LHCN-M2 (cell line): ENCODE data around the gene EEF1AKMT2. TPM values are rescaled to one million over a fixed set of nuclear protein-coding genes. Genes with fewer than 3 reads are reported as not detected.

Source experiments
- DNase-seq: peaks from one replicate; pipeline ENCODE4 v3.0.0-alpha.2; 2012; ENCODE audit warnings: low read depth
- total RNA-seq: library from RNA; depleted of rRNA; stranded (reverse); fragments of >200 nt; gene quantifications from 2 replicates; pipeline ENCODE4 v1.2.3, GENCODE V29; 2014

EEF1AKMT2 gene
- total RNA-seq, 1 experiment from 2014 or later, result 27.6 TPM

DNA sequence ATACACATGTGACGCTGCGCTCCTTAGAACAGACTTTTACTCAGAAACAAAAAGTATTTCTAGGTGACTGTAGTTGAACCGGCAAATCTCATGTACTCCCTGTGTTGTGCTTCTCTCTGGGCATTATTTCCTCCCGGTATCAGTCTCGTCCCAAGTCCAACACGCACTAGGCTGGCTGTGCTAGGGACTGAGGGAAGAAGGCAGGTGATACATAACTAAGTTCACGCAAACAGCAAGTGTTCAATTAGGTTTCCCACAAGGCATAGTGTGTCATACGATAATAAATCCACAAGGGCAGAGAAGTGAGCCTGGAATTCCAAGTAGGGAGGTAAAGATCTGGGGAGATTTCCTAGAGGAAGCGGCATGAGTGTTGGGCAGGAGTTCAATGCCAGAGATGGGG, 67.9 kb downstream of the EEF1AKMT2 start:
- DNase-seq, result no peak

DNA sequence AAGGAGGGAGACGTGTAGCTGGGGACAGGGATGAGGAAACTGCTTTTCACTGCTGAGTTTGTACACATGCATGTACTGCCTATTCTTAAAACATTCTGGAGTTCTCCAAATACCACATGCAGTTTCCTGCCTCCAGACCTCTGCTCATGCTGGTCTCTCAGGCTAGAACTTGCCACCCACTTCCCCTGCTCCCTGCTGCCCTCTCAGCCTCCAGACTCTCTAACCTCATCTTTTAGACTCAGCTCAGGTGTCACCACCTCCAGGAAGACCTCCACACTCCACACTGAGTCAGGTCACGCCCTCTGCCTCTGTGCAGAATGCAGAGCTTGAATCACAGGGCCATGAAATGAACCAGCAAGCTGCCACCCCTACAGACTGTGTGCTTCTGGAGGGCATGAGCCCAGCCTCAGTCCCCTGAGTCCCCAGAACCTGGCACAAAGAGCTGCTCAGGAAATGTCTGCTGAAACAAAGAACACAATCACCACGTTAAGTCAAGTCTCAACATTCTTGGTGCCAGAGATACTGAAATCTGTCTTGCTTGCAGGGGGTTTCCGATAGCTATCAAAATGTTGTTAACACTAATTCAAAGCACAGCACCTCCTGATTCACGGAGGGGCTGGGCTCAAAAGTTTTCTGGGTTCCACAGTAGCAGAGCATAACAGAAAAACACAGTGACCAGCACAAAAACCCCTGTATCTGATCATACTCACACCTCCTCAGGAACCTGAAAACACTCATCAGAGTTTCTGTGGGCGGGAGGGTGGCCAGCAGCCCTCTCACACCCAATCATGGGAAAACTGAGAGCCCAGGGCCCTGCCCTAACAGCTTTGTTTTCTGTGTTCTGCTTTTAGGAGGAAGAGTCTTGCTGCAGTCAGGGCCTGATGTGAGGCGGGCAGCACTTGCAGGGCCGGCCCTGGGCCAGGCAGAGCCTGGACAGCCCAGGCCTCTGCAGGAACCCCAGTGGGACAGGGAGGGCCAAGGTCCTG, 68.6 kb downstream of the EEF1AKMT2 start:
- DNase-seq, result no peak

DNA sequence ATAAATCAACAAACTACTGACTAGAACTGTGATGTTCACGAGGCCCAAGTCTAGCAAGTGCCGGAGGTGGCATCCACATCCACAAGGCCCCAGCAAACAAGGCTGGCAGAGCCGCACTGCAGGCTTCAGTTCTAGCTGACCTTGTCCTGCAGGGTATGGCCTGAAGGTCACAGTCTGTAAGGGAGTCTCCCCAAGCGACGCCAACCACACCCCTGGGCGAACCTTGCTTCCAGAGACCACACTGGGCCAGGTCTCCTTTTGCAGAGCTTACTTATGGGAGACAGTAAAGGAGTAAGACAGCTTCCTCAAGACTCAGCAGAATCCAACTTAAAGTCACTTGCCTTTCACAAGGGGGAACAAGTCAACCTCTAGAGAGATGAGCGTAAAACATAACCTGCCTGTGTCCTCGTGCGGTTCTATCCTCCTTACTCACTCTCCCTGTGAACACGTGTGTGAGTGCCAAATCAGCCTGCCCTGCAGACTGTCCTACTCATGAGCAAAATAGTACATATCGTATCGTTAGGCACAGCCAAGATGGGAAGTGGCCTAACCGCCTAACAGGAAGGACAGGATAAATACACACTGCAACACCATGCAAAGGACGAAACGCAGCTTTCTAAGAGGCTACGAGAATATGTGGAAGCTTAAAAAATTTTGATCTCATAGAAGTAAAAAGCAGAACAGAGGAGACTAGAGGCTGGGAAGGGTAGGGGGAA, 70.2 kb downstream of the EEF1AKMT2 start:
- DNase-seq, result no peak

DNA sequence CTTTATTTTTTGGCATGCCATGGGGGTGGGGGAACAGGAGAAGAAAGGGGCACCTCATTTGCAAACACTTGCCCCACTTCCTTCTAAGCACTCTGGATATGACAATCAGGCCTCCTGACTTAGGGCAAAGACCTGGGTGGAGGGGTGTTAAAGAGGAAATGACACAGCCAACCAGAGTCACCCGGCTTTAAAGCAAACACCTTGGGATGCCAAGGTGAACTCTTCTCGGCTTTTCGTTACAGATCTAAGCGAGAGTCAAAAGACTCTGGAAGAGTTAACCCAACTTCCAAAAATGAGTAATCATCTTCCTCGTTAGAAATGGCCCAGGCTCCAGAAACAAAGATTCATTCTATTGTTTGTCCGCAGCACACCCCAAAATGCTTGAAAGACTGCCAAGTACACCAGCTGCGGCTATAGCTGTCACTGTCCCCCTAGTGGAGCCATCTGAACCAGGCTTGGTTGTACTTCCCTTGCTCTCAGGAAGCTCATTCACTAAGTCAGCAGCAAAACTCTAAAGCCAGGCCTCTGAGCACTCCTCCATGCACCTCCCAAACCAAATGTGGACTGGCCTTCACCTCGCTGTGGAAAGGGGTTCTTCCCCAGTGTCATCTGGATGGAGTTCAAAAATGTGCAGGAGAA, 72.4 kb downstream of the EEF1AKMT2 start:
- peak; percentile 92 for DNase-seq

DNA sequence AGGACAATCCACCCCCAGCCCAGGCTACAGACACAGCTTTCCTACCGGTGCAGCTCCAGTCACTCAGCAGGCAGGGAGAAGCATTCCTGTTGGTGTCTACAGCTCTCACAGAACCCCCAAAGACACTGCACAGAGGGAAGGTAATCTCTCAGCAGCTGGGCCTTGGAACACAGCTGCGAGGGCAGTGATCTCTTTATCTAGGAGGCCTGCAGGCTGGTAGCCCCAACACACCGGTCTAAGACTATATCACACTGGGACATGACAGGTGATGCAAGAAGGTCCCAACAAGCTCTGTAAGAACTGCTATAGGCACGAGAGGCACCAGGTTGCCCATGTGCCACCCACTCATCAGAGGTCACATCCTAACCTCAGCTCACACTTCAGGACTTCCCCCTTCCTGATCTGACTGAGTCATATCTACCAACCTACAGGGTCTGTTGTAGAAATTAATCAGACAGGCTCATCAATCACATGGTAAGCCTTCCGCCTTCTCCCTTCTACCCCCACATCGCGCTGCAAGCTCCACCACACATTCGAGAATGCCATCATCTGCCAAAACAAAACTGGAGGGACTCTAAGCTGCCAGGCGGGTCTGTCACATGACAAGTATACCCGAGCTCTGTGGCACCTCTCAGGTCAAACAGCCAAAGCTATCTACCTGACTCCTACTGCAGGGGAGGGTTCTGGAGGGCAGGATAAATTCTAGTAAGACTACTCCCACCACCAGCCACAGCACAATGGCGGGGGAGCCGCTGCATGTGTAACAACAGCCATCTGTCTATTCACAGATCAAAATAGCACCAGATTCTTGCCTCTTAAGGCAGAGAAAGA, 73.6 kb downstream of the EEF1AKMT2 start:
- DNase-seq, result peak; percentile 42

DNA sequence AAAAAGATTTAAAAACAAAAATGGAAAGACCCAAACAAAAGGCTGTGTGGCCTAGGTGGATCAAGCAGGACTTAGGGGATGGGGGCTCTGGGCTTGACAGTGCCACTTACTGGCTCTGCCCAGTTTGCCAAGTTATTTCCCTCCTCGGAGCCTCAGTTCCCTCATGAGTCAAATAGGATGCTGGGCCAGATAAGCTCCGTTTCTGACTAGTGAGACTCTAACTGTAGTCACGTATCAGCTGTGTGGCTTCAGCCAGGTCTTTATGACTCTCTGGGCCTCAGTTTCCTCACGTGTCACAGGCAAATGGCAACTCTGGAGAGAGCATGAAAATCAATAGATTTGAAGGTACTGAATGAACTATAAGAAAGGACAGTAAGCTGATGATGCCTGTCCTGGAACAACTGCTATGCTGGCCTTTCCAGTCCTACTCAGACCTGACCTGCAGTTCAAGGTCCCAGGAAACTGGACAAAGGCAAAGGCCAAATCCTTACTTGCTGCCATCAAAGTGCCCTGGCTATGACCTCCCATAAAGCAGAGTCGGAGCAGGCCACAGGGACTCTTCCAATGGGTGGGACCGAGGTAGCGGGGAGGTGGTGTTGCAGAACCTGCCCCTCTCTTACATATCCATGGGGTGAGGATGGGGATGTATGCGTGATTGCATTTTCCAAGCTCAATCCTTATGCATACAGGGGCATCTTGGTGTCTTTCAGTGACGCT, 74.5 kb downstream of the EEF1AKMT2 start:
- no peak for DNase-seq

DNA sequence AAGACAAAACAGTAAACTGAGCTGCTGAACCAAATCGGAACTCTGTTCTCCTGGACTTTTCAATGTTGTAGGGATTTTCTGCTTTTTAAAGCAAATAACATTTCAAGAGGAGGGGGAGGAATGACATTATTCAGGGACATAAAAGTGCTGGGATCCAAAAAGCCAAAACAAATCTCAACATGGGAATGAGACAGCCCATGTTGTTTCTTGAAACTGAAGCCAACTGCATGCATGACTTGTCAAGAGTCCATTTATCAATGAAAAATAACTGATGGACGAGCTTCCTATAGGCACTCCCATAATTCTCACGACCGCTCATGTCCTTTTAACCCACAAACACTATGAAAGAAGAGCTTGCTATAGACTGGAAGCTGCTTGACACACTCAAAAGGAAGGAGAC, 75.3 kb downstream of the EEF1AKMT2 start:
- DNase-seq, result no peak

DNA sequence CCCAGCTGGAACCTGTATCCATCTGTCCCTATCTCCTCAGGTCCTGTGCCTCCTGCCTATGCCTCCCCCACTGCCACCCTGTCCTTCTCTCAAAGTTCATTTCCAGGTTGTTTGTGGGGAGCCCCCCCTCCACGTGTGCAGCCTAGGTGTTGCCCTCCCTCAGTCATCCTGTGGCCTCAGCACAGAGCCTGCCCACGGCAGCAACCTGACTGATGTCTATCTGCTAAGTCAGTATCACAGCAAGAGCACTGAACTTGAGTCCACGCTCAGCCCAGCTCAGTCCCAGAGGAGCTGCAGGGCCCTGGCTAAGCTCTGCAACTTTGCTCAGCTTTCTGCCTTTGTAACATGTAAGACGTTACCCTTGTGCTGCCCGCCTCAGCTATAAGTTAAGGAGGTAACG, 76.2 kb downstream of the EEF1AKMT2 start:
- no peak for DNase-seq

DNA sequence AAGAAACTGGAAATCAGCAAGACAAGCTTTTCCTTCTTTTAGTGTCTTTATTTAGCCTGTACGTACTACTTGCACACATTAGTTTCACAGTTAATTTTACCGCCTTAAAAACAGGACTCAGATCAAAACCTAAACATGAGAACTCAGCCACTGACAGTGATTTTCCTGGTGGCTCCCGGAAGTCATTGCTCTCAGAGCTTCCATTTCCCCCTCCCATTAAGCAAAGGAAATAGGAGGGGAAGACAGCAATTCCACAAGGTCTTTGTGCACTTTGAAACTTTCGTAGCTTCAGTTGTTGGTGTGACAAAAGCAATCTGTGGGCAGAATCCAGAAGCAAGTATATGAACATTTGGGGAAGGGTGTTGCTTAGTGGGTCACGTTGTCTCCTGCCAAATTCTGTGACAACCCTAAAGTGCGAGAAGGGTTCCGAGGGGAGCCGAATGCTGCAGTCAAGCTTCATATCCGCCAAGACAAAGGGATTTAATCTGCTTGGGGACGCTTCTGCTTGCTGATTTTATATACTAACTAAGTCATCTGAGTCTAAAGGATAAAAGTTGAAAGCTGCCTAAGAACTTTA, 77.9 kb downstream of the EEF1AKMT2 start:
- no peak for DNase-seq

DNA sequence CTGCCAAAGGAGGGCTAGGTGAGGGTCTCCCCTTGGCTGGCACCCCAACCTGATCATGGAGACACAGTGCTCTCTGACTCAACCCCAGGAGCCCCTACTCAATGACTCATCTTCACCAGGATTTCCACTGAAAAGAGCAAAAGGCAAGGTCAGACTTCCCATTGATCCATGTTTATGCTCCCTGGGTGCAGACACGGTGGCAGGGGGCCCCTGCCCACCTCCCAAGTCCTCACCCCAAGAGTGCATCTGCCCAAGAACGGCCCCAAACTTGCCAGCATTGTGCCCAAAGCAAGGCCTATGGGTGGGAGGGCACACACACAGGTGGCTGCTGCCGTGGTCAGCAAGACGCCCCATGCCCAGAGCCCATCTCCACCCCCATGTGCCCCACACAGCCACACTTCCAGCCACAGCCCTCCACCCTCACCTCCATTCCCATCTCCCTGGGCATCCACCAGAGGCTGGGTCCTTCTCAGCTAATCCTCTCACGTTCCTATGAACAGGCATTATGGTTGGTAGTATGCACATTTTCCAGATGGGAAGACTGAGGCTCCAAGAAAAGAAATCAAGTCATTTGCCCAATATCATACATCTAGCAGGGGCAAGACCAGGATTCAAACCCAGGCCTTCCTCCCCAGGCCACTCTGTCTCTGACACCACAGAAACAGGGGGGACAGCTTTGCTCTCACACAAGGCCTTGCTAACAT, 78.8 kb downstream of the EEF1AKMT2 start:
- no peak for DNase-seq

DNA sequence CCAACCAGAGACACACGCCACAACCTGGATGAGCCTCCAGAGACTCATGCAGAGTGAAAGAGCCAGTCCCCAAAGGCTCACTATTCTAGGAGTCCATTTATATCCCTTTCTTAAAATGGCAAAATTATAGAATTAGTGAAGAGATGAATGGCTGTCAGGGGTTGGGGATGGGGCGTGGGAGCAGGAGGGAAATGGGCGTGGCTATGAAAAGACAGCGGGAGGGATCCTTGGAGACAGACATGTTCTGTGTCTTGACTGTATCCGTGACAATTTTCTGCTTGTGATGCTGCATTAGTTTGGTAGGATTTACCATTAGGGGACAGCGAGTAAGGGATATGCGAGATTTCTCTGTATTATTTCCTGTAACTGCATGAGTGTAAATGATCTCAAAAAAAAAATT, 80.5 kb downstream of the EEF1AKMT2 start:
- DNase-seq, result no peak

DNA sequence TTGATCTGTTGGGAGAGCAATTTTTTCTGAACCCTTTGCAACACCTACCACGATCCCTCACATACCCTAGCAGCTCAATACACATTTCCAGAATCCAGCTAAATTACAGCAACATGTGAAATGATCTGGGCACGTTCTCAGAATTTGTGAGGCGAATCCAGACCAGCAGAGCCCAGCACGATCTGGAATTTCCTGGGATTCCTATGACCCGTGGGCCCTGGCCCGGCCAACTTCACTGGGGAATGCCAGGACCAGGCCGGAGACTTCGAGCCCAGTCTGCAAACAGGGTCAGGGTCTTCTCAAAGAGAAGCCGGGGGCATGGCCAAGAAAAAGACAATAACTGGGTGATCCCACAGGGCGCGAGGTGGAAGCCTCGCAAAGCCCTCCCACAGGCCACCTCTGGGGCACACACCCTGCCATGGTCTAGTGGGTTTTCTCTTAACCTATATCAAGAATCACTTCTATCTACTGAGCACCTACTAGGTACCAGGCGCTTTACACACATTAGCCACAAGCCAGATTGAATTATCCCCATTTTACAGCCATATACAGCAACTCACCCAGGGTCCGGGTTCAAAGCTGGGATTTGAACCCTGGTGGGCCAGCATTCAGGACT, 81.3 kb downstream of the EEF1AKMT2 start:
- no peak for DNase-seq

DNA sequence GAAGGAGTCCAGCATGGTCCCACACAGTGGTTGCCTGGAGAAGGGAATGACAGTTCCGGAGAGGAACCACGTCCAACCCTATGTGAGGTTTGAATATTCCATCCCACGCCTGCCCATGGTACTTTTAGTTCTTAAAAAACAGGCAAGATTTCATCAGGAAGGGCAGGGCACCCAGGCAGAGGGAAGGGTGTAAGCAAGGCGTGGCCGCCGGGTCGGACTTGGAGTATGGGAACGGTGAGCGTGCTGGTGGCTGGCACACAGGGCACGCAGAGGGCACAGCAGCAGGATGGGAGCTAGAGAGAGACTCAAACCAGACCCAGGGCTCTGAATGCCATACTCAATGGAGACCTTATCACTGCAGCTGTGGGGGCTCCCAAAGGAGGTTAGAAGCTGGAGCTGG, 81.8 kb downstream of the EEF1AKMT2 start:
- no peak for DNase-seq

DNA sequence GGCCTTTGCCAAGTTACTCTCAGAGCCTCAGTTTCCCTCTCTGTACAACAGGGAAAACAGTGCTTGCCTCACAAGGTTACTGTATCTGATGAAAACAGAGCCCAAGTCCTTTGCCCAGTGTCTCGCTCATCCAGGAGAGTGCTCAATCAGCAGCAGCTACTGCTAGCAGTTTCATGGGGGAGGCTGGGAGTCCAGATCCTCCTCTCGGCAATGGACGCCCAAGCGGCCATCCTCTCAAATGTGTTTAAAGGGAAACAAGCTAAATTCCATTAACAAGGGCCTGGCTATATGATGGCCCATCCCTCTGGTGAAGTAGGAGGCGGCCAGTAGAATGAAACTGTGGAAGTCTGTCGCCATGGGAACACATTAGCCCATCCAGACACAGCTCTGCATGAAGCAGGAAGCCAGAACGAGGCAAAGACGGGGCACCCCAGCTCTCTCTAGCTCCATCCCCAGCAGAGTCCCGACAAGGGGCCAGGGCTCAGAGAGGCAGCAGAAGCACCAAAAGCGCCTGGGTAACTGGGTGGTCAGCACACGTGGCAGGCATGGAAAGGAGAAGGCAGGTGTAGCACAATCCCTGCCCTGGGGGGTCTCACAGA, 82.7 kb downstream of the EEF1AKMT2 start:
- no peak for DNase-seq

DNA sequence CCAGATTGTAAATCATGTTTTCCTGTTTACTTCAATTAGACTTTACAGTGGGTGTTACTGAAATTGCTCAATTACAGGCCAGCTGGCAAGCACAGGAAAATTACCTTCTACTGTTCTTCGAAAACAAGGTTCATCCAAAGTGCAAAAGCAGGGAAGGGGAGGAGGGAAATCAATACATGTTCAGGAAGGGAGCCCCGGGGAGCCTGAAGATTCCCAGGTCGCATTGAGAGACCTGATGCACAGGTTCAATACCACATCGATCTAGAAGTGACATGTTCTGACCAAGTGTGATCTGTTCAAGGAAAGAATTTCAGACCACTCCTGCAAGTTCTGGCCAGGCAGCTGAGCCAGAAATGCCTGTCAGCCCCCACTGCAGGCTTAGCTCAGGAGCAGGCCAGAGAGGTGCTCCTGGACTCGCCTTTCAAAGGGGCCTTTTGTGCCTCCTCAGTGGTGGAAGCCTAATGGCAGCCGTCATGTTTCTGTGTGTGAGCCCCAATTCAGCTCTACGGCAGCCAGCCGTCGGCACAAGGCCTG, 83.4 kb downstream of the EEF1AKMT2 start:
- DNase-seq, result no peak
